ENCODE results near the gene EFNA5.
"Not testable (repeated sequence)": the region's sequence is repeated elsewhere in the genome, so short reads cannot be mapped to it uniquely, and the experiment has no call there.

Gene EFNA5

GRCh38 chr5:107437986-107438510 lies 232.7 kb downstream of the EFNA5 start:
- no peak overlapping the region for H3K4me3 ChIP-seq (ENCODE audit: low read length)
- no peak for TF ChIP-seq CTCF (conservative IDR thresholded peaks at IDR 0.05; ENCODE audit: low read length)
- no peak for DNase-seq (ENCODE audit: low read depth)

GRCh38 chr5:107437154-107437553 lies 233.6 kb downstream of the EFNA5 start:
- no peak for TF ChIP-seq CTCF (conservative IDR thresholded peaks at IDR 0.05; ENCODE audit: low read length)
- no peak for DNase-seq (ENCODE audit: low read depth)
- no peak overlapping the region for H3K4me3 ChIP-seq (ENCODE audit: low read length)

GRCh38 chr5:107436201-107436600 lies 234.5 kb downstream of the EFNA5 start:
- TF ChIP-seq CTCF (conservative IDR thresholded peaks at IDR 0.05; ENCODE audit: low read length), result no peak
- DNase-seq (ENCODE audit: low read depth), result no peak
- no peak overlapping the region for H3K4me3 ChIP-seq (ENCODE audit: low read length)

GRCh38 chr5:107435061-107435460 lies 235.7 kb downstream of the EFNA5 start:
- DNase-seq (ENCODE audit: low read depth), result no peak
- TF ChIP-seq CTCF (conservative IDR thresholded peaks at IDR 0.05; ENCODE audit: low read length), result no peak
- no peak overlapping the region for H3K4me3 ChIP-seq (ENCODE audit: low read length)

GRCh38 chr5:107433646-107434045 lies 237.1 kb downstream of the EFNA5 start:
- not testable (repeated sequence) for DNase-seq (ENCODE audit: low read depth); H3K4me3 ChIP-seq (ENCODE audit: low read length)

- no peak overlapping the region for H3K4me3 ChIP-seq (ENCODE audit: low read length)
- DNase-seq (ENCODE audit: low read depth), result peak; percentile 26
- no peak for TF ChIP-seq CTCF (conservative IDR thresholded peaks at IDR 0.05; ENCODE audit: low read length)
These were observed 238.7 kb downstream of the EFNA5 start for GRCh38 chr5:107431998-107432397.

GRCh38 chr5:107431536-107431935 lies 239.2 kb downstream of the EFNA5 start:
- no peak overlapping the region for H3K4me3 ChIP-seq (ENCODE audit: low read length)
- DNase-seq (ENCODE audit: low read depth), result no peak
- TF ChIP-seq CTCF (conservative IDR thresholded peaks at IDR 0.05; ENCODE audit: low read length), result no peak

Measured in AG10803 (cell line).